ENCODE measurements around the gene TMEM62. TPM values are rescaled to one million over a fixed set of nuclear protein-coding genes. Genes with fewer than 3 reads are reported as not detected.

Gene TMEM62
- total and polyA plus RNA-seq, 9 of the 15 experiments (the other 6 are each of a cell fraction or from before 2014, with no cell fraction given) = 4.4 to 16.6 (median 11.1) TPM

GRCh38 chr15:43143203-43143941 is 10.0 kb downstream of the TMEM62 start:
- DNase-seq (ENCODE audit: extremely low read depth in 1 of 4, low spot score in 3 of 4) (no peak), ATAC-seq (no peak), FAIRE-seq (peak; percentile 6)
- Histone ChIP-seq H3K9ac (ENCODE audit: insufficient read depth in 1 of 2, low read depth in 2 of 2, low read length in 2 of 2) (no peak overlapping the region), H3K79me2 (ENCODE audit: control insufficient read depth, insufficient read depth, low read length) (no peaks in the 10 kb centered on the region), H3K9me3 (replicated peaks; ENCODE audit: control insufficient read depth, insufficient read depth, low read depth, low read length) (no peaks in the 10 kb centered on the region), H3K4me1 (replicated peaks in 1 of 2; ENCODE audit: control insufficient read depth in 2 of 2, insufficient read depth in 2 of 2, low read length in 2 of 2) (no peaks in the 10 kb centered on the region; a peak in 1 of 5 replicates), H3K9me1 (ENCODE audit: control insufficient read depth, insufficient read depth, low read length) (no peaks in the 10 kb centered on the region), H3K36me3 (ENCODE audit: control insufficient read depth, insufficient read depth, low read length) (peaks cover 32% of the 10 kb centered on the region; the same call in 2 of the 3 replicates), H2AFZ (ENCODE audit: low read depth, low read length) (no peak overlapping the region), H3K27me3 (ENCODE audit: control insufficient read depth in 2 of 2, insufficient read depth in 2 of 2, low read length in 2 of 2) (no peaks in the 10 kb centered on the region), H3K4me2 (ENCODE audit: insufficient read depth, low read length) (no peak overlapping the region), H3K27ac (ENCODE audit: extremely low read depth, low read depth, low read length) (no peak overlapping the region), H4K20me1 (replicated peaks; ENCODE audit: control insufficient read depth, insufficient read depth, low read length) (no peaks in the 10 kb centered on the region), H3K4me3 (no peak overlapping the region)
- TF ChIP-seq ZNF780A (CRISPR knock-in tag; IDR thresholded peaks at IDR 0.05) (no peak), TRIM28 (IDR thresholded peaks at IDR 0.05) (no peak)
- ChIA-PET CTCF (ENCODE audit: low intra/inter-chr PET ratio) (no interaction called here), POLR2A (interaction anchor here (1.2 to 1.4 kb wide), 2 partner anchors 9 to 10 kb away, joined by 3 to 5 read pairs; partner anchors contain the start of gene TMEM62)
- in situ Hi-C loops (cut with MboI) = no loop called here
- WGBS (ENCODE audit: insufficient coverage, low coverage, missing lambda C conversion rate) = 73% methylated on average over 4 of the region's 4 CpGs
- no TSS peak for BruUV-seq (replicated peaks)
- intact Hi-C loops (cut with micrococcal nuclease) = no loop called here

GRCh38 chr15:43144512-43144911 is 11.1 kb downstream of the TMEM62 start:
- no peak for DNase-seq (ENCODE audit: extremely low read depth in 1 of 4, low spot score in 3 of 4)
- H3K9ac ChIP-seq (ENCODE audit: insufficient read depth in 1 of 2, low read depth in 2 of 2, low read length in 2 of 2) = no peak overlapping the region
- H2AFZ ChIP-seq (ENCODE audit: low read depth, low read length) = no peak overlapping the region; the same call in 1 of the 2 replicates
- no peaks in the 10 kb centered on the region for H3K9me1 ChIP-seq (ENCODE audit: control insufficient read depth, insufficient read depth, low read length)
- ChIA-PET CTCF (ENCODE audit: low intra/inter-chr PET ratio) (no interaction called here), POLR2A (no interaction called here)
- H3K27ac ChIP-seq (ENCODE audit: extremely low read depth, low read depth, low read length) = peak overlapping the region; percentile 3; the same call in 1 of the 3 replicates
- FAIRE-seq = no peak
- peaks cover 29% of the 10 kb centered on the region; the same call in 1 of the 3 replicates for H3K36me3 ChIP-seq (ENCODE audit: control insufficient read depth, insufficient read depth, low read length)
- H3K9me3 ChIP-seq (replicated peaks; ENCODE audit: control insufficient read depth, insufficient read depth, low read depth, low read length) = no peaks in the 10 kb centered on the region
- H3K4me1 ChIP-seq (replicated peaks in 1 of 2; ENCODE audit: control insufficient read depth in 2 of 2, insufficient read depth in 2 of 2, low read length in 2 of 2) = no peaks in the 10 kb centered on the region; a peak in 1 of 5 replicates
- no peaks in the 10 kb centered on the region for H3K79me2 ChIP-seq (ENCODE audit: control insufficient read depth, insufficient read depth, low read length)
- no peaks in the 10 kb centered on the region for H4K20me1 ChIP-seq (replicated peaks; ENCODE audit: control insufficient read depth, insufficient read depth, low read length)
- intact Hi-C loops (cut with micrococcal nuclease) = no loop called here
- H3K4me3 ChIP-seq = no peak overlapping the region
- in situ Hi-C loops (cut with MboI) = no loop called here
- H3K27me3 ChIP-seq (ENCODE audit: control insufficient read depth in 2 of 2, insufficient read depth in 2 of 2, low read length in 2 of 2) = no peaks in the 10 kb centered on the region
- BruUV-seq (replicated peaks) = no TSS peak
- peak; percentile 62 for ATAC-seq
- H3K4me2 ChIP-seq (ENCODE audit: insufficient read depth, low read length) = no peak overlapping the region
- TF ChIP-seq HDAC3 (IDR thresholded peaks at IDR 0.05; ENCODE audit: borderline replicate concordance, partially characterized antibody) (no peak), ELF1 (tag; IDR thresholded peaks at IDR 0.05) (peak; percentile 43; the same call in 1 of the 2 replicates), HMBOX1 (IDR thresholded peaks at IDR 0.05) (peak; percentile 85), ZNF263 (CRISPR knock-in tag; IDR thresholded peaks at IDR 0.05; ENCODE audit: borderline replicate concordance) (no peak), ZBTB17 (CRISPR knock-in tag; IDR thresholded peaks at IDR 0.05) (no peak), YY1 (IDR thresholded peaks at IDR 0.05; ENCODE audit: borderline replicate concordance in 1 of 3, control insufficient read depth in 1 of 3, extremely low read depth in 1 of 3, insufficient read depth in 3 of 3, insufficient read length in 1 of 3, insufficient replicate concordance in 2 of 3, low read depth in 1 of 3, low read length in 2 of 3) (no peak), ARHGAP35 (IDR thresholded peaks at IDR 0.05; ENCODE audit: partially characterized antibody) (no peak), FOXM1 (IDR thresholded peaks at IDR 0.05; ENCODE audit: low read depth) (peak; percentile 44; the same call in 1 of the 2 replicates), FOXM1 (CRISPR knock-in tag; IDR thresholded peaks at IDR 0.05; ENCODE audit: low read depth) (no peak), ZNF449 (CRISPR knock-in tag; IDR thresholded peaks at IDR 0.05) (no peak), TSC22D4 (tag; IDR thresholded peaks at IDR 0.05) (no peak)

Measured in K562 (cell line).